OCI-LY3 (cell line): Measurements from ENCODE around the gene SLC15A2.

ENCODE experiments used
- H2AFZ ChIP-seq: fragments of 200-600, 300-600 bp; shearing (Covaris generic); 2 replicates; pipeline ENCODE4 v1.6.0; 2014; ENCODE audit warnings: antibody characterized with exemption, low read depth, low read length
- H3K27ac ChIP-seq: fragments of 200-600, 300-600 bp; sonication (generic); 2 replicates; pipeline ENCODE4 v1.5.1; 2014; ENCODE audit warnings: mild to moderate bottlenecking, low read length, moderate library complexity, mixed read lengths
- H3K27me3 ChIP-seq: fragments of 200-600, 300-600 bp; sonication (generic); 2 replicates; pipeline ENCODE4 v1.6.1; 2014; ENCODE audit warnings: low read depth, low read length, mixed read lengths
- H3K36me3 ChIP-seq: fragments of 200-600, 300-600 bp; sonication (generic); replicated peaks from 2 replicates; pipeline ENCODE3; 2014; ENCODE audit warnings: low read depth, low read length, mixed read lengths
- H3K4me1 ChIP-seq: fragments of 300-600, 200-600 bp; sonication (generic); 2 replicates; pipeline ENCODE4 v1.6.1; 2014; ENCODE audit warnings: low read length, mixed read lengths
- H3K4me2 ChIP-seq: fragments of 200-600, 300-600 bp; sonication (generic); 2 replicates; pipeline ENCODE4 v1.6.1; 2014; ENCODE audit warnings: low read length, mixed read lengths
- H3K4me3 ChIP-seq: fragments of 300-600, 200-600 bp; sonication (generic); 2 replicates; pipeline ENCODE4 v1.5.1; 2014; ENCODE audit warnings: antibody characterized with exemption, mild to moderate bottlenecking, low read length, moderate library complexity
- H3K79me2 ChIP-seq: fragments of 300-600, 200-600 bp; shearing (Covaris generic); 2 replicates; pipeline ENCODE4 v1.6.1; 2014; ENCODE audit warnings: mild to moderate bottlenecking, low read length, mixed read lengths
- H3K9ac ChIP-seq: fragments of 300-600, 200-600 bp; shearing (Covaris generic); 2 replicates; pipeline ENCODE4 v1.6.0; 2014; ENCODE audit warnings: mild to moderate bottlenecking, low read length, moderate library complexity
- H3K9me3 ChIP-seq: fragments of 200-600, 300-600 bp; shearing (Covaris generic); 2 replicates; pipeline ENCODE4 v1.6.1; 2014; ENCODE audit warnings: low read length, mixed read lengths; ENCODE audit not compliant: insufficient read depth
- H4K20me1 ChIP-seq: fragments of 200-600, 300-600 bp; sonication (generic); 2 replicates; pipeline ENCODE4 v1.6.1; 2016; ENCODE audit warnings: low read length, mixed read lengths; ENCODE audit not compliant: insufficient read depth
- EZH2phosphoT487 ChIP-seq: fragments of 200-600 bp; shearing (Covaris generic); IDR thresholded peaks from 2 replicates; pipeline ENCODE4 v1.6.1; 2018; ENCODE audit warnings: antibody characterized with exemption, mixed run types, low read depth
- TF ChIP-seq, protein P1 (sequence below): fragments of 200-600, 300-600 bp; sonication (generic); IDR thresholded peaks from 2 replicates; pipeline ENCODE4 v1.5.1; 2014; ENCODE audit warnings: antibody characterized with exemption, low read length, low read depth

Gene SLC15A2

DNA sequence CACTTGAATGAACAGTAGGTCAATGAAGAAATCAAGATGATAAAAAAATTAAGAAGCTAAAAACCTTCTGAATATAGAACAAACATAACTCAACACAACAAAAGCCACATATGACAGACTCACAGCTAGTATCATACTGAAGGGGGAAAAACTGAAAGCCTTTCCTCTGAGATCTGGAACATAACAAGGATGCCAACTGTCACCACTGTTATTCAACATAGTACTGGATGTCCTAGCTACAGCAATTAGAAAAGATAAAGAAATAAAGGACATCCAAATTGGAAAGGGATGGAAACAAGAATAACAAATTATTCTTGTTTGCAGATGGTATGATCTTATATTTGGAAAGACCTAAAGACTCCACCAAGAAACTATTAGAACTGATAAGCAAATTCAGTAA is 67.1 kb downstream of the SLC15A2 start:
- H3K9me3 ChIP-seq: no peaks in the 10 kb centered on the region
- TF ChIP-seq, protein P1, sequence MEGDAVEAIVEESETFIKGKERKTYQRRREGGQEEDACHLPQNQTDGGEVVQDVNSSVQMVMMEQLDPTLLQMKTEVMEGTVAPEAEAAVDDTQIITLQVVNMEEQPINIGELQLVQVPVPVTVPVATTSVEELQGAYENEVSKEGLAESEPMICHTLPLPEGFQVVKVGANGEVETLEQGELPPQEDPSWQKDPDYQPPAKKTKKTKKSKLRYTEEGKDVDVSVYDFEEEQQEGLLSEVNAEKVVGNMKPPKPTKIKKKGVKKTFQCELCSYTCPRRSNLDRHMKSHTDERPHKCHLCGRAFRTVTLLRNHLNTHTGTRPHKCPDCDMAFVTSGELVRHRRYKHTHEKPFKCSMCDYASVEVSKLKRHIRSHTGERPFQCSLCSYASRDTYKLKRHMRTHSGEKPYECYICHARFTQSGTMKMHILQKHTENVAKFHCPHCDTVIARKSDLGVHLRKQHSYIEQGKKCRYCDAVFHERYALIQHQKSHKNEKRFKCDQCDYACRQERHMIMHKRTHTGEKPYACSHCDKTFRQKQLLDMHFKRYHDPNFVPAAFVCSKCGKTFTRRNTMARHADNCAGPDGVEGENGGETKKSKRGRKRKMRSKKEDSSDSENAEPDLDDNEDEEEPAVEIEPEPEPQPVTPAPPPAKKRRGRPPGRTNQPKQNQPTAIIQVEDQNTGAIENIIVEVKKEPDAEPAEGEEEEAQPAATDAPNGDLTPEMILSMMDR: no peak
- TF ChIP-seq EZH2phosphoT487: no peak
- H3K27me3 ChIP-seq: no peaks in the 10 kb centered on the region
- H3K4me2 ChIP-seq: no peak overlapping the region
- H3K36me3 ChIP-seq: peaks cover 36% of the 10 kb centered on the region
- no peak overlapping the region for H3K9ac ChIP-seq
- peaks cover 28% of the 10 kb centered on the region for H3K4me1 ChIP-seq
- no peaks in the 10 kb centered on the region for H4K20me1 ChIP-seq
- no peak overlapping the region for H3K4me3 ChIP-seq
- no peak overlapping the region for H2AFZ ChIP-seq
- no peak overlapping the region for H3K27ac ChIP-seq
- H3K79me2 ChIP-seq: no peaks in the 10 kb centered on the region

DNA sequence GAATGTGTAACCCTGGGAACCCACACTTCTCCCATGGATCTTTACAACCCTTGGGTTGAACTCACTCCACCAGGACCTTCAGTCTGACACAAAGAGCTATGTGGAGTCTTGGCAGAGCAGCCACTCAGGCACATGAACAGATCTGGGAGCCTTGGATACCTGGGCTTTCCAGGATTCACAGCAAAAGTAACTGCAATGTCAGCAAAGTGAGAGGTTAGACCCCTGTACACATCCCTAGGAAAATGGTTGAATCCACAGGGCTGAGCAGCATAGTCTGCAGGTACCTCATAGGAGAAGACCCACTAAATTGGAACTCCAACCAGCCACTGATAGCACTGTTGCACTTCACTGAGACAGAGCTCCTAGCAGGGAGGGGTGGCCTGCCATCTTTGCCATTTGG is 68.2 kb downstream of the SLC15A2 start:
- Histone ChIP-seq H3K4me2 (no peak overlapping the region), H3K36me3 (peaks cover 36% of the 10 kb centered on the region), H3K4me3 (no peak overlapping the region), H3K27me3 (no peaks in the 10 kb centered on the region), H3K9ac (no peak overlapping the region), H3K4me1 (peaks cover 16% of the 10 kb centered on the region), H3K79me2 (no peaks in the 10 kb centered on the region), H3K27ac (no peak overlapping the region), H4K20me1 (no peaks in the 10 kb centered on the region), H3K9me3 (no peaks in the 10 kb centered on the region), H2AFZ (no peak overlapping the region)
- TF ChIP-seq EZH2phosphoT487: no peak
- TF ChIP-seq, protein P1: no peak

DNA sequence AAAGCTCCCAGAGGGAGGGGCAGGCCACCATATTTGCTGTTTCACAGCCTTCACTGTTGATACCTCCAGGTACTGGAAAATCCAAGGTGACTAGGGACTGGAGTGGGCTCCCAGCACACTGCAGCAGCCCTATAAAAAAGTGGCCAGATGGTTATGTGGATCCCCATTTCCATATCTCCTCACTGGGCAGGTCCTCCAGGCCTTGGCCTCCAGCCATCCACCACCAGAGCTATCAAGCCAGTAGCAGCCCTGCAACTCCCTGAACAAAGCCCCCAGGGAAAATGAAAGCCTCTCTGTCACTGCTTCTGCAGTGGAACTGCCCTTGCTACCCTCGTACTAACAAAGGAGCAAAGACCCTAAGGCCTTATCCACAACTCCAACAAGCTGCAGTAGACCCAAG is 69.4 kb downstream of the SLC15A2 start:
- TF ChIP-seq EZH2phosphoT487: no peak
- TF ChIP-seq, protein P1: no peak
- Histone ChIP-seq H3K4me2 (no peak overlapping the region), H3K27me3 (no peaks in the 10 kb centered on the region), H3K9ac (no peak overlapping the region), H2AFZ (no peak overlapping the region), H3K27ac (no peak overlapping the region), H3K9me3 (no peaks in the 10 kb centered on the region), H3K4me1 (peaks cover 5% of the 10 kb centered on the region), H3K4me3 (no peak overlapping the region), H3K36me3 (peaks cover 28% of the 10 kb centered on the region), H4K20me1 (no peaks in the 10 kb centered on the region), H3K79me2 (no peaks in the 10 kb centered on the region)

DNA sequence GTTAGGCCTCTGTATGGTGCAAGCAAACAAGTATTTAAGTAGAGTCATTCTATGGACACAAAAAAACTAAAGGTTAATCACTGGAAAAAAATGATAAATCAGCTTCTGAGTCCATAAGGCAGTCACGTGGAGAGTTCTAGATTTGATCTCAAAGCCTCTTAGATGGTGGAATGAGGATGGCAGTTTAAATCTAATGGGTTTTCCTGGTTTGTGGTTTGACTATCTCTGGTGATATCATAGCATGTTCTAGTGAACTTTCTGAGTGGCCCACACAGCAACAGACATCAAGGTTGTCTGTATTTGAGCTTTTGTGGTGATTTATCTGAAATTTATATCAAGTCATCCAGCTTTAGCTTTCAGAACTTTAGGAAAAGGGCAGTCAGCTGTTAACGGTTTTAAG is 75.4 kb downstream of the SLC15A2 start:
- Histone ChIP-seq H3K27ac (no peak overlapping the region), H3K36me3 (peaks cover 5% of the 10 kb centered on the region), H2AFZ (no peak overlapping the region)

More for the DNA sequence above, 75.4 kb downstream of the SLC15A2 start:
- Histone ChIP-seq H3K9me3 (0 out of 2 replicates have a peak, but pooled peaks cover 3% of the 10 kb centered on the region), H3K4me1 (no peaks in the 10 kb centered on the region), H3K4me3 (no peak overlapping the region), H3K9ac (no peak overlapping the region), H3K4me2 (no peak overlapping the region), H4K20me1 (no peaks in the 10 kb centered on the region), H3K27me3 (no peaks in the 10 kb centered on the region), H3K79me2 (no peaks in the 10 kb centered on the region)
- TF ChIP-seq, protein P1: no peak
- no peak for TF ChIP-seq EZH2phosphoT487
